GM12875 (cell line): ENCODE data around the gene SH3PXD2B.

ENCODE experiments used
- H3K4me3 ChIP-seq: one replicate; pipeline ENCODE4 v1.5.1; 2011; ENCODE audit warnings: low read depth, low read length, control low read depth
- TF ChIP-seq, protein P1 (sequence below): IDR thresholded peaks from 2 replicates; pipeline ENCODE4 v1.5.1; 2011; ENCODE audit warnings: low read depth, mild to moderate bottlenecking, control low read depth, inconsistent platforms, low read length, moderate library complexity, borderline replicate concordance; ENCODE audit not compliant: insufficient read depth

SH3PXD2B gene

DNA sequence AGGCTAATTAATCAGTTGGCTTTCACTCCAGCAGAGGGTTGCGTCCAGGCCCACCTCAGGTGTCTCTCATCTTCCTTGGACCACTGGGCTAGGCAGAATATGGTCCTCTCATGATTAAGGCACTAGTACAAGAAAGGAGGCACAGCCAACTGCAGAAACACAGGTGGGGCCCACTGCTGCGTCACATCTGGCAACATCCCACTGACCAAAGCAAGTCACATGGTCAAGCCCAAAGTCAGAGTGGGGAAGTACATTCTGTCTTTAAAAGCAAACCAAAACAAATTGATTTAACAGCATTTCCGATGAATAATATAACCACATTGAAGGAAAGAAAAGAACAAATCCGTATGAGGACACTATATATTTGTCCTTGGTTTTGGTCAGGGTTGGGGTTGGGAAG is 142.7 kb downstream of the SH3PXD2B start:
- no peak overlapping the region for H3K4me3 ChIP-seq
- TF ChIP-seq, protein P1, sequence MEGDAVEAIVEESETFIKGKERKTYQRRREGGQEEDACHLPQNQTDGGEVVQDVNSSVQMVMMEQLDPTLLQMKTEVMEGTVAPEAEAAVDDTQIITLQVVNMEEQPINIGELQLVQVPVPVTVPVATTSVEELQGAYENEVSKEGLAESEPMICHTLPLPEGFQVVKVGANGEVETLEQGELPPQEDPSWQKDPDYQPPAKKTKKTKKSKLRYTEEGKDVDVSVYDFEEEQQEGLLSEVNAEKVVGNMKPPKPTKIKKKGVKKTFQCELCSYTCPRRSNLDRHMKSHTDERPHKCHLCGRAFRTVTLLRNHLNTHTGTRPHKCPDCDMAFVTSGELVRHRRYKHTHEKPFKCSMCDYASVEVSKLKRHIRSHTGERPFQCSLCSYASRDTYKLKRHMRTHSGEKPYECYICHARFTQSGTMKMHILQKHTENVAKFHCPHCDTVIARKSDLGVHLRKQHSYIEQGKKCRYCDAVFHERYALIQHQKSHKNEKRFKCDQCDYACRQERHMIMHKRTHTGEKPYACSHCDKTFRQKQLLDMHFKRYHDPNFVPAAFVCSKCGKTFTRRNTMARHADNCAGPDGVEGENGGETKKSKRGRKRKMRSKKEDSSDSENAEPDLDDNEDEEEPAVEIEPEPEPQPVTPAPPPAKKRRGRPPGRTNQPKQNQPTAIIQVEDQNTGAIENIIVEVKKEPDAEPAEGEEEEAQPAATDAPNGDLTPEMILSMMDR = no peak

DNA sequence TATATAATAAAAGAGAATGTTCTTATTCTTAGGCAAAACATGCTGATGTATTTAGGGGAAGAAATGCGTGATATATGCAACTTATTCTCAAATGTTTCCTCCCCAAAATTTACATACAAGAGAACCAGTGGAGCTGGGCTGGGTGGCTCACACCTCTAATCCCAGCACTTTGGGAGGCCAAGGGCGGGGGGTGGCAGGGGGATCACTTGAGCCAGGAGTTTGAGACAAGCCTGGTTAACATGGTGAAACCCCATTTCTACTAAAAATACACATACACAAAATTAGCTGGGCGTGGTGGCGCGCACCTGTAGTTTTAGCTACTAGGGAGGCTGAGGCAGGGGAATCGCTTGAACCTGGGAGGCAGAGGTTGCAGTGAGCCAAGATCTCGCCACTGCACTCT is 143.3 kb downstream of the SH3PXD2B start:
- H3K4me3 ChIP-seq = no peak overlapping the region
- TF ChIP-seq, protein P1 = no peak

DNA sequence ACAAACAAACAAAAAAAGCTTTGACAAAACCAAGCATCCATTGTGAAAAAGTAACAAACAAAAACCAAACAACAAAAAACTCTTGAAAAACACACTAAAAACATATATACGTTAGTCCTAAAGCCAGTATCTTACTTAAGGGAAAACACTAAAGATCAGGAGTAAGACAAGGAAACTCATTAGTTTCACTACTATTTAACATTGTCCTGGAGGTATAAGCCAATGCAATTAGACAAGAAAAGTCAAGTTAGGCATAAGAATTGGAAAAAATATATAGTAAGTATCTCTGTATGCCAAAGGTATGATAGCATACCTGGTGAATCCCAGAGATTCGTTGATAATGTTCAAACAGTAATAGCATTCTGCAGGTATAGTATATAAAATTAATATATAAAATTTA is 148.9 kb downstream of the SH3PXD2B start:
- H3K4me3 ChIP-seq = no peak overlapping the region
- TF ChIP-seq, protein P1 = no peak

DNA sequence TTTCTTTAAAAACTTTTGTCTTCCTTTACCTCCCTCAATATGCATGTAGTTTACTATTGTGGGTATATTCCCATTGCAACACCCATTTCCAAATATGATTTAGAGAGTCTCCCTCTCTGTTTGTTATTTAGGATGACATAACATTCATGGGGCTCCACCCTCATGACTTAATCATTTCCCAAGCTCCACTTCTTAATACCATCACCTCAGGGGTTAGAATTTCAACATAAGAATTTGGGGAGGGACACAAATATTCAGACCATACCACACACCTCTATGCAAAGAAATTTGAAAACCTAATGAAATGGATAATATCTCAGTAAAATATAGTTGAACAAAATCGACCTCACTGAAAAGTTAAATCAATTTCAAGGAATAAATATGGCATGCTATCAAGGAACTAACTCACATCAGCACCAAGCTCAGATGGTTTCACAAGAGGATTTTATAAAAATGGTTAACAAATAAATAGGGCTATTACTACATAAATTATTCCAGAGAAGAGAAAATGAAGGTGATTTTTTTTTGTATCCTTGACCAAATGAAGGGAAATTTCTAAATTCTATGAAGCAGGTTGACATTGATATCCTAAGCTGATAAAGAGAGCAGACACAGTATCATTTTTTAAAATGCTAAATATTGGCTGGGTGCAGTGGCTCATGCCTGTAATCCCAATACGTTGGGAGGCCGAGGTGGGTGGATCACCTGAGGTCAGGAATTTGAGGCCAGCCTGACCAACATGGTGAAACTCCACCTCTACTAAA is 150.6 kb downstream of the SH3PXD2B start:
- H3K4me3 ChIP-seq = no peak overlapping the region
- TF ChIP-seq, protein P1 = no peak

DNA sequence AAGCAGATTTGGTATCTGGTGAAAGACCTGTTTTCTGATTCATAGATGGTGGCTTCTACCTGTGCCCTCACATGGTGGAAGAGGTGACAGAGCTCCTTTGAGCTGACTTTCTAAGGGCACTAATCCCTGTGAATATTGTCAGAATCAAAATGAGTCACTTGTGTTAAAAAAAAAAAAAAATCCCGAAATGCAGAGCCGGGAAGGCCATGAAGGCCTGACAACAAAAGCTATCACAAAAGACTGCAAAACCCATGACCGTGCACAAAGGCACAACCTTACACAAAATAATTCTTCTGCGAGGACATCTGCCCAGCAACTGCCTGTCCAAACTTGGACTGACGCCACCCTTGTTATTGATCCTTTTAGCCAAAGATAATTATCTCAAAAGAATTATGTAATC is 151.2 kb downstream of the SH3PXD2B start:
- H3K4me3 ChIP-seq = no peak overlapping the region
- TF ChIP-seq, protein P1 = no peak

DNA sequence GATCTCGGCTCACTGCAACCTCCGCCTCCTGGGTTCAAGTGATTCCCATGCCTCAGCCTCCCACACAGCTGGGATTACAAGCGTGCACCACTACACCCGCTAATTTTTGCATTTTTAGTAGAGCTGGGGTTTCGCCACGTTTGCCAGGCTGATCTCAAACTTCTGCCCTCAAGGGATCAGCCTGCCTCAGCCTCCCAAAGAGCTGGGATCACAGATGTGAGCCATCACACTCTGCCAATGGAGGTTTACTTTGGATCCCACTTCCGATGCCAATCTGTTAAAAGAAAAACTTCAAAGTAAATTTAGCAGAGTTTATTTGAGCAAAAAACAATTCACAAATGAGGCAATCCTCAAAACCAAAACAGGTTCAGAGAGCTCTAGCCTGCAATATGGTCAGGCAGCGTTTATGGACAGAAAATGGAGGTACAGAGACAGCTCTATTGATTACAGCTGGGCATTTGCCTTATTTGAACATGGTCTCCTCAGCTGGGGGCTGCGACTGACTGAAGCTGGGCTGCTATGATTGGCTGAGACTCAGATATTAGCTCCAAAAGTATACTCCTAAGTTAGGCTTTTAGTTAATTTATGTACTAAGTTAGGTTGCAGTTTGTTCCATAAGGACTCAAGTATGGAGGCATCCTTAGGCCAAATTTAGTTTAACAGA is 152.1 kb downstream of the SH3PXD2B start:
- H3K4me3 ChIP-seq = no peak overlapping the region
- TF ChIP-seq, protein P1 = no peak
